GM12892 (cell line): ENCODE measurements around the gene OLFML2B.

Source experiments
- POLR2A ChIP-seq: IDR thresholded peaks from 2 replicates; pipeline ENCODE4 v1.6.1; 2011; ENCODE audit warnings: low read depth, low read length, control low read depth
- POLR2AphosphoS5 ChIP-seq: IDR thresholded peaks from 2 replicates; pipeline ENCODE4 v1.6.1; 2011; ENCODE audit warnings: low read depth, low read length, control low read depth

DNA sequence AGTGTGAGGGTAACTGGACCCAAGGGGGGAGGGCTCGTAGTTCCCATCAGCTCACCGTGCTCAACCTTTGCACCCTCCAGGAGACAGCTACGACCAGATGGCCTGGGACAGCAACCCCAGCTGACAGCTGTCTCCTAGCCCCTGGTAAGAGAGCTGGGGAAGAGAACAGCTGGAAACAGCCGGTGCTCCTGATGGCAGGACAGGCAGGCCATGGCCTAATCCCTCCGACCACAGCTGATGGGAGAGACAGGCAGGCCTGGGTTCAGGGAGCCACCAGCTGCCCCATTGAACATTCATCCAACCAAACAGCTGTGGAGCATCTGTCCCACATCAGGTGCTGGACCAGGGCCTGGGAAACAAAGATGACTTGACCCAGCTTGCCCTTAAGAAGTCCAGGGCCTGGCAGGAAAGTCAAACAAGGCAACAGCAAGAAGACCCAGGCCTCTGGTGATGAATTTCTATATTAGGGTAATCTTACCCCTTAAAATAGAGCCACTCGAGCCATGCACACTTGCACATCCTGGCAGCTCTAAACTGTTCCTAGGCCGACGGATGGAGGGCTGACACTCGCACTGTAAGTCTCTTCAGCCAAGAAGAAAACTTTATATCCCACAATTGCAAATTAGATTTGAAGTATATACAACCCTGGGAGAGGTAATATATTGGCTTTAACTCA is 12.2 kb downstream of the OLFML2B start:
- TF ChIP-seq POLR2AphosphoS5 = no peak
- no peak for TF ChIP-seq POLR2A
